T1000 (cell line): Measurements from ENCODE around the gene METTL25.
"Not testable (repeated sequence)": the region's sequence is repeated elsewhere in the genome, so short reads cannot be mapped to it uniquely, and the experiment has no call there.

Experiments used
- DNase-seq: peaks from one replicate; lab custom pipeline; 2025; ENCODE audit warnings: mixed read lengths; lab: John Stamatoyannopoulos, UW

The METTL25 gene, protein sequence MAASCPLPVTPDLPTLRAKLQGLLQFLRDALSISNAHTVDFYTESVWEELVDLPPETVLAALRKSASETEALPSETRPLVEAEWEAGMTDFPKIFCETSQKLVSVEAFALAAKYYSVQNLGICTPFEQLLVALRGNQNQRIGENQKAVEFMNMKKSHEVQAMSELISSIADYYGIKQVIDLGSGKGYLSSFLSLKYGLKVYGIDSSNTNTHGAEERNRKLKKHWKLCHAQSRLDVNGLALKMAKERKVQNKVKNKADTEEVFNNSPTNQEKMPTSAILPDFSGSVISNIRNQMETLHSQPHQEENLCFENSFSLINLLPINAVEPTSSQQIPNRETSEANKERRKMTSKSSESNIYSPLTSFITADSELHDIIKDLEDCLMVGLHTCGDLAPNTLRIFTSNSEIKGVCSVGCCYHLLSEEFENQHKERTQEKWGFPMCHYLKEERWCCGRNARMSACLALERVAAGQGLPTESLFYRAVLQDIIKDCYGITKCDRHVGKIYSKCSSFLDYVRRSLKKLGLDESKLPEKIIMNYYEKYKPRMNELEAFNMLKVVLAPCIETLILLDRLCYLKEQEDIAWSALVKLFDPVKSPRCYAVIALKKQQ

DNA sequence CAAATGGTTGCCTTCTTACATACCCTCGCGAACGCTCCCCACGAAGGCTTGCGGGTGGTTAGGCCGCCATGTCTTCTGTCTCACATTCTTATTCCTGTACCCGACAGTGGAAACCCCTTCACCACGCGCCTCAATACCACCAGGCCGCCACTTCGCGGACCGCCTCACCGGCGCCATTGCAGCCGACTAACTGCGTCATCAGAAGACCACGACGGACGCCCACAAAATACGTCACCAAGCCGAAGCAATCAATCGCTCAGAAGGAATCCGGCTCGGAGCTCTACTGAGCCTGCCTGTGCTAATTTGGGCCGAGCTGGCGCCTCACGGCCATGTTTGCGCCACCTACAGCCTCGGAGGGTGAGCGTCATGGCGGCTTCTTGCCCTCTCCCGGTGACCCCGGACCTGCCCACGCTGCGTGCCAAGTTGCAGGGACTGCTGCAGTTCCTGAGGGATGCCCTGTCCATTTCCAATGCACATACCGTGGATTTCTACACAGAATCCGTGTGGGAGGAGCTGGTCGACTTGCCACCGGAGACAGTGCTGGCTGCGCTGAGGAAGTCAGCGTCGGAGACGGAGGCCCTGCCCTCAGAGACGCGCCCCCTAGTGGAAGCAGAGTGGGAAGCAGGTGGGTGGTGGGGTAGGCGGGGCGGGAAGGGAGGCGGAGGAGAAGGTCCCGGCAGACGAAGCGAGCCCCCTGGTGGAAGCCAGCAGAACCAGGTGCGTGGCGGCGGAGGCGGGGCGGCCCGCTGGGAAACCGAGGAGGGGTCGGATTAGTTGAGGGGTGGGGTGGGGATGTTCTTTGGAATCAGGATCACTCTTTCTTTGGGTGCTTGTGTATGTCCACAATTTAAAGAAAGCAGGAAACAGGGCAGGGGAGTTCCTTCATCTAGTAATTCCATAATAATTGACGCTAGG is at the start of gene METTL25, which contains the start of gene CCDC59:
Gene METTL25 (plus strand): TSS at position 330 of the 915 bp plus-strand sequence. CDS start 37 bp downstream, at position 367.
Gene CCDC59 (minus strand): TSS at position 188 of the 915 bp plus-strand sequence. CDS start 11 bp downstream, at position 177.
- DNase-seq: peak; percentile 95

- no peak for DNase-seq
These were observed 43.9 kb upstream of the METTL25 start for GRCh38 chr12:82314406-82314892.

DNA sequence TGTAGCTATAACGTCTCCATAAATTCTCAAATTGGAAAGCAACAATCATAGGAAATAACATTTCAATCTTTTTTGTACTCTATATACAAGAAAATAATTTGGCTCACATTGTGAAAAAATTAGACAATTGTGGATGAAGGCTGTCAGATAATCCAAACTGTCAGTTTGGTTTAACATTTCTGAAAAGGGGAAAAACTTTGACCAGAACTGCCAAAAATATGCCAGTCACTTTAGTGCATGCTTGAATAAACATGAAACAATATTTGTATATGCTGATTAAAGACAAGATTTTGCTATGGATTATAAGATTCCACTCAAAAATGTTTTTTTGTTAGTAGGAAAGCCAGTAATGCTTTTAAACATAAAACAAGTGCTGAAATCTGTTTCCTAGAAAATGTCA is 39.1 kb upstream of the METTL25 start:
- no peak for DNase-seq

- DNase-seq: no peak
These were observed 32.6 kb upstream of the METTL25 start for GRCh38 chr12:82325540-82326336.

DNA sequence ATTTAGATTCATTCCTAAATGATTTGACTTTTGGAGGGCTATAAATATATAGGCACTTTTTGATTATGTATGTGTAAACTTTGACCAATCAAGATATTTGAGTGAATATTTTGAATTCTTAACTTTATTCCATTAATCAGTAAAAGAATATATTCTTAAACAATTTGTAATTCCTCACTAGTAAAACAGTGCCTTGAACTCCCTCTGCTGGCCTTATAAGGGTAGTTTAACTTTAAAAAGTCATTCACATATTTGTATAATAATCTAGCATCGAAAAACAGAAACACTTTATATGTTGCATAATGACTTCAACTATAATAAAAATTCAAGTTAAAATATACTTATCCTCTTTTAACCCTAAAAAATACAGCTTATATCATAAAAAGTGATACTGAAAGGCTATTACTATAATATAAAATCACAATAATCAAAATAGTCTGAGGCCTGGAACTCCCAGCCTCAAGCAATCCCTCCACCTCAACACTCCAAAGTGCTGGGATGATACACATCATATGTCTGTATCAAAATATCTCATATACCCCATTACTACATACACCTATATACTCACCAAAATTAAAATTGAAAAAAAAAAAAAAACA is 31.3 kb upstream of the METTL25 start:
- DNase-seq: no peak

- no peak for DNase-seq
These were observed 30.5 kb upstream of the METTL25 start for GRCh38 chr12:82327861-82328260.

- no peak for DNase-seq
These were observed 28.8 kb upstream of the METTL25 start for GRCh38 chr12:82329508-82329907.

GRCh38 chr12:82350161-82350560 is 8.2 kb upstream of the METTL25 start:
- no peak for DNase-seq

DNA sequence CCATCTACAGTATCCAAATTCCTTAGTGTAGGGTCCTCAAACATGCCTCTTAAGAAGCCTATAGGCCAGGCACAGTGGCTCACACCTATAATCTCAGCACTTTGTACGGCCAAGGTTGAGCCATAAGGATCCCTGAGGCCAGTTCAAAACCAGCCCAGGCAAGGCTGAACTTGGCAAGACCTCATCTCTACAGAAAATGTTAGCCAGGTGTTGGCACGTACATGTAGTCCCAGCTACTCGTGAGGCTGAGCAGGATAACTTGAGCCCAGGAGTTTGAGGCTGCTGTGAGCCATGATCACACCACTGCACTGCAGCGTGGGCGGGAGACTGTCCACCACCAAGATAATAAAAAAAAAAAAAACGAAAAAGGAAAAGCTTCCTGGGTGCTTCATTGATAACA is 6.9 kb upstream of the METTL25 start:
- no peak for DNase-seq

DNA sequence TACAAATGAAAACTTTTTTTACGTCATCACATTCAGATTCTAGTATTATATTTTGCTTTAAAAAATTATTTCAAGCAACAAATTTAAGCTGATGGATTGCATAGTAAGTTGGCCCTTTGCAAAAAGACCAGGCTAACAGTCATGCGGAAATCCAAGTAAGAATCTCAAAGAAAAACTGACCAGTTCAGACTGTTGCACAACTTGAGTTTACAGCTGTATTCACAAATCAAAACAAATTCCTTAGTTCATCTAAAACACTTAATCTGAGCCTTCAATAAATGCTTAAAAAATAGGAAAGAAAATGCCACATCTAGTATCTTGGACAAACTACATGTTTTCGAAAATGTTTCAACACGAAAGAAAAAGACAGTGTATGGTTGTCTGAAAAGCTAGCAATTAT is 989 bp upstream of the METTL25 start:
- DNase-seq: no peak

GRCh38 chr12:82357845-82358199 is 507 bp upstream of the METTL25 start:
- no peak for DNase-seq

- DNase-seq: no peak
These were observed 768 bp downstream of the METTL25 start for GRCh38 chr12:82359115-82359478.

DNA sequence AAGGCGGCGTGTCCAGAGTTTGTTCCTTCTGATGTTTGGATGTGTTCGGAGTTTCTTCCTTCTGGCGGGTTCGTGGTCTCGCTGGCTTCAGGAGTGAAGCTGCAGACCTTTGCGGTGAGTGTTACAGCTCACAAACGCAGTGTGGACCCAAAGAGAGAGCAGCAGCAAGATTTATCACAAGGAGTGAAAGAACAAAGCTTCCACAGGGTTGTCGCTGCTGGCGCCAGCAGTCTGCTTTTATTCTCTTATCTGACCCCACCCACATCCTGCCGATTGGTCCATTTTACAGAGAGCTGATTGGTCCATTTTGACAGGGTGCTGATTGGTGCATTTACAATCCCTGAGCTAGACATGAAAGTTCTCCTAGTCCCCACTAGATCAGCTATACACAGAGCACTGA is 2.5 kb downstream of the METTL25 start:
- DNase-seq: not testable (repeated sequence)

DNA sequence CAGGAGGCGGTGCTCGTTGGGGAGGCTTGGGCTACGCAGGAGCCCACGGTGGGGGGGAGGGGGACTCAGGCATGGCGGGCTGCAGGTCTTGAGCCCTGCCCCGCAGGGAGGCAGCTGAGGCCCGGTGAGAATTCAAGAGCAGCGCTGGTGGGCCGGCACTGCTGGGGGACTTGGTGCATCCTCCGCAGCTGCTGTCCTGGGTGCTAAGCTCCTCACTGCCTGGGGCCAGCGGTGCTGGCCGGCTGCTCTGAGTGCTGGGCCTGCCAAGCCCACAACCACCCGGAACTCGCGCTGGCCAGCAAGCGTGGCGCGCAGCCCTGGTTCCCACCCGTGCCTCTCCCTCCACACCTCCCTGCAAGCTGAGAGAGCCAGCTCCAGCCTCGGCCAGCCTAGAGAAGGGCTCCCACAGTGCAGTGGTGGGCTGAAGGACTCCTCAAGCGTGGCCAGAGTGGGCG is 3.2 kb downstream of the METTL25 start:
- DNase-seq: no peak

DNA sequence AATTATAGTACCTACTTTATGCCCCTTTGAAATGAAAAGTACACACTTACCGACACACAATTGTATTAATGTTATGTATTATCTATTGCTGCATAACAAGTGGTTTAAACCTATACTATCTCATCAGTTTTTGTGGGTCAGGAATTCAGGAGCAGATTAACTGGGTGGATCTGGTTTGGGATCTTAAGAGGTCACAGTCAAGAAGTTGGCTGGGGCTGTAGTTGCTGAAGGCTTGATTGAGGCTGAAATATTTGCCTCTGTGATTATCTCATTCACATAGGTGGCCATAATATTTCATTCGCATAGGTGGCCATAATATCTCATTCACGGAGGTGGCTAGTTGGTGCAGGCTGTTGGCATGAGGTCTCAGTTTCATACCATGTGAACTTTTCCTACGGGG is 5.7 kb downstream of the METTL25 start:
- DNase-seq: no peak

DNA sequence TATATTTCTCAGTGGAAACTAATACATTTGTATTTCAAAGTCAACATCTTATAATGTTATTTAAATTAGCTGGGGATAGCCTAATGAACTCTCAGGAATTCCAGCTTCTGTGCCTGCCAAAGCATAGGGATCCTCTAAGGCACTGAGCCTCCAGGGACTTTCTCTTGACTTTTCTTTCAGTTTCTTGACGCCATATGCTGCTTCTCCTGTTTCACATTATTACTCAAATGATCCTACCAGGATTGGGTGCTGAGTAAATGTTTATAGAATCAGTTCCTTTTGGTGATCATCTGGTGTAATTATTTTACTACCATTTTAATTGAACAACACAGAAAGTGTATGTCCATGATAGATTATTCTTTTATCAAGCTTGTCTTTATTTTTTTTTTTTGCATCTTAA is 7.9 kb downstream of the METTL25 start:
- no peak for DNase-seq

- no peak for DNase-seq
These were observed 16.9 kb downstream of the METTL25 start for GRCh38 chr12:82375201-82375600.

DNA sequence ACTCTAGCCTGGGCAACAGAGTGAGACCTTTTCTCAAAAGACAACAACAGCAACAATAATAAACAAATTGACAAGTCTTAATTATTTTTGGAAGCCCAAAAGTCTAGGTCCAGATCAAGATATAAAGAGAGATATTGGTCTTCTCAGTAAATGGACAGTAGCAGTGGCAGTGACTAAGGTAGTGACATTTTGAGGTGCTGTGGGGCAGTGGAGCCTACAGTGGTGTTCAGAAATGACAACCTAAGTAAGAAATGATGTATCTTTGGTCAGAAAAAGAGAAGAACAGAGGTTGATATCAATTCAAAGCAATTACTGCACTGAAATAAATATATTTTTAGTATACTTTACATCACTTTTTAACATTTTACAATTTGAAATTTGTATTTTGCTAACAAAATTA is 20.7 kb downstream of the METTL25 start:
- no peak for DNase-seq

DNA sequence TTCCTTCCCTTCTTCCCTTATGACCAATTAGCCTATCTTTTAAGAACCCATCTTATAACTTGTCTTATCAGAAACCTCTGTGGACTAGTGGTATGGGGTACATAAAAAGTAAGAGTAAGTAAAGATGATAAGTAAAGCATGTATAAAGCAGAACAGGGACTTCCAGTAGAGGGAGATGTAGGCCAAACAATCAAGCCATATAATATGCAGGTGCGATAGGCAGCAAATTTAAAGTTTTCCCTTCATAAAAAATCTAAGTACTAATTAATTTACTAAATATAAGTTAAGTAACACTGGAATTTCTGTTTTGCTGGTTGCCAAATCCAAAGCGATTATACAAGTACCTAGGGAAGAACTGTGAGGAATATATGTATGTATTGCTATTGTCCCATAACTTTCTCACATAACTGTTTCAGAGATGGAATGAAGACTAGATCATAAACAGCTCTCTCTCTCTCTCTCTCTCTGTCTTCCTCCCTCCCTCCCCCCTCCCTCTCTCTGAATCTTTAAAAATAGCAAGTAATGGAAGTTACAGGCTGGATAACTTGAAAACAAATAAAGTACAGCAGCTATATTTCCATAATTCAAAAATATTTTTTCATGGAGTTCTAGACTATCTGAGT is 25.7 kb downstream of the METTL25 start:
- no peak for DNase-seq

DNA sequence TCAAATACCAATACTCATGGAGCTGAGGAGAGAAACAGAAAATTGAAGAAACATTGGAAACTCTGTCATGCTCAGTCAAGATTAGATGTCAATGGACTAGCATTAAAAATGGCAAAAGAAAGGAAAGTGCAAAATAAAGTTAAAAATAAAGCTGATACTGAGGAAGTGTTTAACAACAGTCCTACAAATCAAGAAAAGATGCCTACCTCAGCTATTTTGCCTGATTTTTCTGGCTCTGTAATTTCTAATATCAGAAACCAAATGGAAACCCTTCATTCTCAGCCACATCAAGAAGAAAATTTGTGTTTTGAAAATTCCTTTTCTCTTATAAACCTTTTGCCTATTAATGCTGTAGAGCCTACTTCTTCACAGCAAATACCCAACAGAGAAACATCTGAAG is 40.5 kb downstream of the METTL25 start:
- no peak for DNase-seq

DNA sequence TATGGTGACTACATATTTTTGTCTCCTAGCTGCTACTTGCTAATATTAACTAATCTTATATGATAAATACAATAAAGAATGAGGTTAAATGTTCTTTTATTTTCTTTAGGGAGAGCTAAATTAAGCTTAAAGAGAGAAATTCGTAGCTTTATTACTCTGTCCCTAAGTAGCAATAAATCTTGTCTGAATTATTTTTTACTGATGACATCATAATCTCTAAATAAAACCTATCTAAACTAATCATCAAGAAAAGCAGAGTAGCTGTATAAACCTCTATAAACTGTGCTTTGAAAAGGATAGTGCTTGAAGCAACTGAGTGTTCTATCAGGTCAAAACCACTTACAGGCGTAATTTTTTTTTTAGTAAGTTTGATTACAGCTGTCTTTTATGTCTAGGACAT is 42.5 kb downstream of the METTL25 start:
- DNase-seq: no peak
